Caco-2 (cell line): ENCODE results near the gene LRRC45. TPM values are rescaled to one million over a fixed set of nuclear protein-coding genes. Genes with fewer than 3 reads are reported as not detected.

Source experiments
- BruUV-seq: library from RNA; stranded (reverse); fragments of 400-500 nt; replicated peaks from 2 replicates; lab custom pipeline; 2021; lab: Mats Ljungman, UMichigan
- CTCF ChIA-PET: fragments of 300-600 bp; sonication (Branson Sonifier 250); formaldehyde crosslinking; loops from one replicate; lab custom pipeline; 2022; ENCODE audit warnings: antibody characterized with exemption; lab: Charles Lee
- POLR2A ChIA-PET: fragments of 300-600 bp; sonication (Branson Sonifier 250); formaldehyde crosslinking; loops from one replicate; lab custom pipeline; 2022; ENCODE audit warnings: antibody characterized with exemption; lab: Charles Lee
- DNase-seq, 2 experiments: peaks; one replicate each; pipeline versions ENCODE4 v3.0.0 to v3.0.0-alpha.2; 2020 to 2022
- H3K27me3 ChIP-seq: replicated peaks from 2 replicates; pipeline ENCODE4 v1.6.0; 2011; ENCODE audit warnings: low read length; ENCODE audit not compliant: control insufficient read depth, insufficient read depth
- H3K36me3 ChIP-seq: 2 replicates; pipeline ENCODE4 v1.5.1; 2011; ENCODE audit warnings: low read length; ENCODE audit not compliant: control insufficient read depth, insufficient read depth
- H3K4me1 ChIP-seq: fragments of 250-450 bp; sonication (Bioruptor Pico); 2 replicates; pipeline ENCODE4 v1.5.1; 2020; ENCODE audit warnings: mild to moderate bottlenecking
- H3K4me3 ChIP-seq: 2 replicates; pipeline ENCODE4 v1.5.1; 2011; ENCODE audit warnings: low read depth, mild to moderate bottlenecking, control low read depth, low read length
- H3K9me3 ChIP-seq: fragments of 250-450 bp; sonication (Bioruptor Pico); 2 replicates; pipeline ENCODE4 v1.5.1; 2020; ENCODE audit warnings: mild to moderate bottlenecking, moderate library complexity
- H3K27ac Mint-ChIP-seq: one replicate; pipeline ENCODE4 v1.8.0; 2022; ENCODE audit warnings: mixed read lengths; ENCODE audit not compliant: unreplicated experiment
- H3K27me3 Mint-ChIP-seq: one replicate; pipeline ENCODE4 v1.8.0; 2022; ENCODE audit warnings: mixed read lengths; ENCODE audit not compliant: insufficient read depth, unreplicated experiment
- H3K36me3 Mint-ChIP-seq: one replicate; pipeline ENCODE4 v1.8.0; 2022; ENCODE audit warnings: mild to moderate bottlenecking, mixed read lengths; ENCODE audit not compliant: insufficient read depth, unreplicated experiment
- H3K4me1 Mint-ChIP-seq: one replicate; pipeline ENCODE4 v1.8.0; 2022; ENCODE audit warnings: low read depth, mixed read lengths; ENCODE audit not compliant: unreplicated experiment
- H3K4me3 Mint-ChIP-seq: one replicate; pipeline ENCODE4 v1.8.0; 2022; ENCODE audit warnings: mild to moderate bottlenecking, moderate library complexity, mixed read lengths; ENCODE audit not compliant: unreplicated experiment
- H3K9me3 Mint-ChIP-seq: one replicate; pipeline ENCODE4 v1.8.0; 2022; ENCODE audit warnings: mixed read lengths; ENCODE audit not compliant: unreplicated experiment
- intact Hi-C: fragments of 100-400 bp; cut with micrococcal nuclease; formaldehyde crosslinking; loops from one replicate; pipeline ENCODE4 v1.10.0; 2022; ENCODE audit not compliant: unreplicated experiment
- total RNA-seq: library from RNA; stranded (reverse); gene quantifications from 2 replicates; pipeline ENCODE4 v1.2.3, GENCODE V29; 2022
- TF ChIP-seq, protein P1 (sequence below), 2 experiments: fragments of 200-600 bp in 1 of 2; IDR thresholded peaks; 1 replicate in 1 of 2; 2 replicates in 1 of 2; pipeline versions ENCODE4 v1.5.1 to v1.8.0; 2011 to 2022; ENCODE audit warnings: antibody characterized with exemption in 1 of 2, control low read depth in 1 of 2, inconsistent platforms in 1 of 2, low read depth in 1 of 2, low read length in 1 of 2, mild to moderate bottlenecking in 1 of 2, moderate library complexity in 1 of 2; ENCODE audit not compliant: insufficient read depth in 1 of 2, severe bottlenecking in 1 of 2, unreplicated experiment in 1 of 2

The LRRC45 gene
- total RNA-seq, 1 experiment from 2014 or later: 33.2 TPM

DNA sequence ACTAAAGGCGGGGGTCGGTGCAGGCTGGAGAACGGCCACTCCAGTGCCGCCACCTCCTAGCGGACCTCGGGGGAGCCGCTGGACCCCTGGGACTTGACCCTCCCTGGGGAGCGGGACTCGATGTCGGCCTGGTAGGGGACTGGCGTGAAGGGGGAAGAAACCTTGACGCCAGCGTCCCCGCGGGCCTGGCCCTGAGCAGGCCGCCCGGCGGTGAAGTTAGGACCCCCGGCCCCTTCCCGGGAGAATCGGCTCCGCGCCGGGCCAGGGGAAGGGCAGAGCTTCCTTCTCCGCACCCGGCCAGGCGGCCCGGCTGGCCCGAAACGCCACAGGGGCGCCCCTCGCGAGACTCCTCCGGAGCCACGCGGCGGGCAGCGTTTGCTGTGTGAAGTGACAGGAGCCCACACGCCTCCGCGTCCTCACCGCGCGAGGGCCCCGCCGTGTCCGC lies 42.1 kb downstream of the LRRC45 start:
- ChIA-PET POLR2A (interaction anchor here (0.8 kb wide), 1 partner anchor 35 kb away, joined by 3 read pairs; no protein-coding TSS in a partner anchor), CTCF (interaction anchor here (0.9 kb wide), 1 partner anchor 35 kb away, joined by 3 read pairs; no protein-coding TSS in a partner anchor)
- Mint-ChIP-seq H3K27me3 (no peaks in the 10 kb centered on the region), H3K4me1 (no peaks in the 10 kb centered on the region), H3K27ac (no peak overlapping the region), H3K9me3 (no peaks in the 10 kb centered on the region), H3K4me3 (peak overlapping the region; percentile 74), H3K36me3 (peaks cover 21% of the 10 kb centered on the region)
- no TSS peak for BruUV-seq
- Histone ChIP-seq H3K36me3 (peaks cover 3% of the 10 kb centered on the region; the same call in 1 of the 2 replicates), H3K9me3 (no peaks in the 10 kb centered on the region), H3K4me3 (peak overlapping the region; percentile 59), H3K4me1 (peaks cover 12% of the 10 kb centered on the region), H3K27me3 (no peaks in the 10 kb centered on the region)
- no peak for DNase-seq
- intact Hi-C loops: no loop called here
- TF ChIP-seq, protein P1, sequence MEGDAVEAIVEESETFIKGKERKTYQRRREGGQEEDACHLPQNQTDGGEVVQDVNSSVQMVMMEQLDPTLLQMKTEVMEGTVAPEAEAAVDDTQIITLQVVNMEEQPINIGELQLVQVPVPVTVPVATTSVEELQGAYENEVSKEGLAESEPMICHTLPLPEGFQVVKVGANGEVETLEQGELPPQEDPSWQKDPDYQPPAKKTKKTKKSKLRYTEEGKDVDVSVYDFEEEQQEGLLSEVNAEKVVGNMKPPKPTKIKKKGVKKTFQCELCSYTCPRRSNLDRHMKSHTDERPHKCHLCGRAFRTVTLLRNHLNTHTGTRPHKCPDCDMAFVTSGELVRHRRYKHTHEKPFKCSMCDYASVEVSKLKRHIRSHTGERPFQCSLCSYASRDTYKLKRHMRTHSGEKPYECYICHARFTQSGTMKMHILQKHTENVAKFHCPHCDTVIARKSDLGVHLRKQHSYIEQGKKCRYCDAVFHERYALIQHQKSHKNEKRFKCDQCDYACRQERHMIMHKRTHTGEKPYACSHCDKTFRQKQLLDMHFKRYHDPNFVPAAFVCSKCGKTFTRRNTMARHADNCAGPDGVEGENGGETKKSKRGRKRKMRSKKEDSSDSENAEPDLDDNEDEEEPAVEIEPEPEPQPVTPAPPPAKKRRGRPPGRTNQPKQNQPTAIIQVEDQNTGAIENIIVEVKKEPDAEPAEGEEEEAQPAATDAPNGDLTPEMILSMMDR (IDR thresholded peaks at IDR 0.05; ENCODE audit: insufficient read depth in 1 of 2, low read depth in 1 of 2, low read length in 1 of 2, severe bottlenecking in 1 of 2, unreplicated experiment in 1 of 2): no peak

- TF ChIP-seq, protein P1 (IDR thresholded peaks at IDR 0.05; ENCODE audit: insufficient read depth in 1 of 2, low read depth in 1 of 2, low read length in 1 of 2, severe bottlenecking in 1 of 2, unreplicated experiment in 1 of 2): no peak
- Mint-ChIP-seq H3K27ac (peak within 1 kb of the TSS; percentile 78), H3K9me3 (no peaks in the 10 kb centered on the region), H3K4me3 (peak within 1 kb of the TSS; percentile 74), H3K36me3 (peaks cover 15% of the 10 kb centered on the region), H3K4me1 (no peaks in the 10 kb centered on the region), H3K27me3 (no peaks in the 10 kb centered on the region)
- intact Hi-C loops: no loop called here
- no peaks in the 10 kb centered on the region for H3K9me3 ChIP-seq
- H3K4me3 ChIP-seq: peak within 1 kb of the TSS; percentile 59
- BruUV-seq: no TSS peak
- H3K4me1 ChIP-seq: peaks cover 12% of the 10 kb centered on the region
- no peaks in the 10 kb centered on the region for H3K27me3 ChIP-seq
- ChIA-PET POLR2A (interaction anchor here (0.8 kb wide), 1 partner anchor 35 kb away, joined by 3 read pairs; no protein-coding TSS in a partner anchor), CTCF (no interaction called here)
- peaks cover 3% of the 10 kb centered on the region; the same call in 1 of the 2 replicates for H3K36me3 ChIP-seq
- DNase-seq: peak in 1 of 2 experiments; percentile 84
Measured at GRCh38 chr17:82065638-82066303, 42.7 kb downstream of the LRRC45 start, which contains the start of gene DUS1L. TSS of gene DUS1L (minus strand) at chr17:82065804. CDS start at chr17:82065059, 745 bp downstream.

DNA sequence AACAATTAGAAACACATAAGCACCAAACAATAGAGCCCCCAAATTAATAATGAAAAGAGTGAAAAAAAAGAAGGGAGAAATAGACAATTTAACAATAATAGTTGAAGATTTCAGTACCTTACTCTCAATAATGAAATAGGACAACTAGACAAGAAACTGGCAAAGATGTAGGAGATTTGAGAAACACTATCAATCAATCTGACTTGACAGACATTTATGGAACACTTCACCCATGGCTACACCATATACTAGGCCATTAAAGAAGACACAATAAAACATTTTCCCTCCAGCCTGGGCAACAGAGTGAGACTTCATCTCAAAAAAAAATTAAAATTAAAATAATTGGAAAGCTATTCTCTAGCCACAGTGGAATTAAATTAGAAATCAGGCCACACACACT lies 47.5 kb downstream of the LRRC45 start:
- no peaks in the 10 kb centered on the region for H3K27me3 Mint-ChIP-seq
- Histone ChIP-seq H3K9me3 (no peaks in the 10 kb centered on the region), H3K4me1 (peaks cover 7% of the 10 kb centered on the region), H3K36me3 (no peaks in the 10 kb centered on the region), H3K27me3 (no peaks in the 10 kb centered on the region), H3K4me3 (no peak overlapping the region)
- intact Hi-C loops: no loop called here
- POLR2A ChIA-PET: no interaction called here
- DNase-seq: no peak
- no TSS peak for BruUV-seq
- H3K9me3 Mint-ChIP-seq: no peaks in the 10 kb centered on the region
- H3K27ac Mint-ChIP-seq: no peak overlapping the region
- TF ChIP-seq, protein P1 (IDR thresholded peaks at IDR 0.05; ENCODE audit: insufficient read depth in 1 of 2, low read depth in 1 of 2, low read length in 1 of 2, severe bottlenecking in 1 of 2, unreplicated experiment in 1 of 2): no peak
- CTCF ChIA-PET: interaction anchor here (0.7 to 1.1 kb wide), 2 partner anchors 33 to 658 kb away, joined by 3 to 4 read pairs; partner anchors contain the start of gene DCXR
- no peak overlapping the region for H3K4me3 Mint-ChIP-seq
- no peaks in the 10 kb centered on the region for H3K4me1 Mint-ChIP-seq
- peaks cover 28% of the 10 kb centered on the region for H3K36me3 Mint-ChIP-seq
